Testis (tissue), 2 donors: ENCODE results near the gene SDS.

Experiments
- CTCF ChIP-seq, 3 experiments: fragments of 450-650 bp in 2 of 3; fragments of 200-600 bp in 1 of 3; sonication (generic) in 1 of 3; IDR thresholded peaks; one replicate each; pipeline ENCODE4 v1.5.1; 2016 to 2019; ENCODE audit warnings: antibody characterized with exemption in 3 of 3, mild to moderate bottlenecking in 2 of 3, moderate library complexity in 1 of 3
- POLR2A ChIP-seq: fragments of 450-650 bp; IDR thresholded peaks from one replicate; pipeline ENCODE4 v1.6.1; 2017; ENCODE audit warnings: antibody characterized with exemption, mild to moderate bottlenecking, moderate library complexity

GRCh38 chr12:113443030-113443539 lies 39.4 kb upstream of the SDS start:
- TF ChIP-seq POLR2A (no peak), CTCF (IDR thresholded peaks at IDR 0.05) (no peak)
